K562 treated with DMSO at 1 percent for 12 hours (cell line): Measurements from ENCODE around the gene LRSAM1. TPM values are rescaled to one million over a fixed set of nuclear protein-coding genes. Genes with fewer than 3 reads are reported as not detected.

Experiments used
- total RNA-seq: library from RNA; unstranded; fragments of 300-600 nt; gene quantifications from 2 replicates; pipeline ENCODE4 v1.2.3, GENCODE V29; 2022; ENCODE audit not compliant: insufficient read depth

The LRSAM1 gene
- 10.3 and 13.6 TPM in 2 replicates for total RNA-seq

DNA sequence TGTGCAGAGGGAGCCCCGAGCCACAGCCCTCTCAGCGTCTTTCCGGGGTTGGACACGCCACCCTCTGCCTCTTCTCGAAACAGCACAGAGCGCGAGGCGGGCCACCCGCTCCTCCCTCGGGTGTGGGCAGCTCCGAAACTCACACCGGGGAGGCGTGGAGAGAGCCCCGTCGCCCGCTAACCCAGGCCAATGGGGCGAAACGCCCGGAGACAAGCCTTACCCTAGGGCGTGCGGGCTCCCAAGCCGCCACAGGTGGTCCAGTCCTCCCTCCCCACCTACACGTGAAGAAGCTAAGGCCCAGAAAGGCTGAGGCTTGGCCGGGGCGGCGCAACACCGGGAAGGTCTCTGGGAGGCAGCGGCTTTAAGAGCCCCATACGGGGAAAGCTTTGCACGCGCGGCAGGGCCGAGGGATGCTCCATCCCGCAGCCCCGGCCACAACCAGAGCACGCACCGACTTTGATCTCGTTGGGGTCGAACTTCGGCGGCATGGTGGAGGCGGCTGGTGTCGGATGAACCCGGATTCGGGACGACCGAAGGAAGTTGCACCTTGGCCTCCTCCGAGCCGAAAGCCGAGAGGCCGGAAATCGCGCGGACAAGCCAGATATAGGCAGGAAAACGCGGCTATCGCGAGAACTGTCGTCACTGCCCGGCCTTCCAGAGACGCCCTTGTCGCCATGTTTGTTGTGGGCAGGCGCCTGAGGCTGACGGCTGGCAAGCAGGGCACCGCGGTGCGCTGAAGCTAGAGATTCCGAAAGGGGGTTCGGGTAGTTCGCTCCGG lies at the start of gene LRSAM1, which contains the start of gene RPL12:
Gene LRSAM1, plus strand, starts transcription at position 681 of the 778 bp plus-strand sequence. CDS start 3,018 bp downstream, outside the sequence.
Gene RPL12, minus strand, starts transcription at position 577 of the 778 bp plus-strand sequence. Its CDS starts 89 bp downstream, at position 488.

DNA sequence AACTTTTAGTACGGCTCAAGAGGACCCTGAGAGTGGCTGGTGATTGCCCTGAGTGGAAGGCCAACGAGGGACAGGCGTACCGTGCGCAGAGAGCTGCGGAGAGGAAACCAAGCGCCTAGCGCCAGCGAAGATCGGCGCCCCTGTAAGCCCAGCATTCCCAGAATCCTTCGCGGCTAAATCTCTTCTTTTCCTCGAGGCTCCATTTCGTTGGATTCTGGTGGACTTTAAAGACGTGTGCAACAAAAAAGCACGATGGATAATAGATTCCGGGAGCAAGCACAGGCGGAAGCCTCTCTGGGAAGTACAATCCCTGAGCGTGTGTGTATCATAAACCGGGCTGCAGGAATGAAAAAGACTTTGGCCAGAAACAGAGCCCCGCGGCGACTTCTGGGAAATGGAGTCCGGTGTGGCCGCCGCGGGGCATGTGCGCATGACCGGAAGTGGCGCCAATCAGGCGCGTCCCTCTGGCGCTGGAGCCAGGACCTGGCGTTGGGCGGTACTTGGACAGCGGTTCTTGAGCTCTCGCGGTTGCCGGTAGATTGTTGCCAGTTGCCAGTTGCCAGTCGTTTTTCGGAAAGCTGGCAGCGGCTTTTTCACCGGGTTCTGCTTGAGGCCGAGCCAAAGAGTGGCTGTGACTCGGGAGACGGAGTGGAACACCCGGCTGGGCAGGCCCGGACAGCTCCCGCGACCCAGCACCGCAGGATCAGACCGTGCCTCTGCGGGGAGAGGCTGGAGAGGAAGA lies 27.2 kb upstream of the LRSAM1 start, which contains the start of gene ZNF79:
Gene ZNF79, plus strand, starts transcription at position 449 of the 742 bp plus-strand sequence. CDS start 406 bp downstream, outside the sequence.

Other genes starting within 250 kb of the LRSAM1 start
- gene GARNL3, start 186.7 kb upstream of the LRSAM1 start, total RNA-seq, result 1.3 TPM in 1 of 2 replicates, not detected in the other
- 9.6 and 11.5 TPM in 2 replicates for gene SLC2A8, start 54.3 kb upstream of the LRSAM1 start, total RNA-seq
- gene ZNF79, start 27.1 kb upstream of the LRSAM1 start, total RNA-seq, result 1.7 and 5.1 TPM in 2 replicates
- 4,932 and 5,257 TPM in 2 replicates for gene RPL12, start 104 bp upstream of the LRSAM1 start, total RNA-seq
- gene STXBP1, start 160.8 kb downstream of the LRSAM1 start, total RNA-seq, result 19.6 and 53.3 TPM in 2 replicates